Skeletal muscle satellite cell (primary cell): ENCODE data around the gene CYP1A1.
A peak's percentile ranks its signal among the peaks of the same experiment; 100 is the strongest.
"Not testable (repeated sequence)": the region's sequence is repeated elsewhere in the genome, so short reads cannot be mapped to it uniquely, and the experiment has no call there.

Experiments used
- H3K27me3 ChIP-seq: 2 replicates; pipeline ENCODE4 v1.7.0; 2013; ENCODE audit warnings: low read length; ENCODE audit not compliant: control insufficient read depth, insufficient read depth
- H3K36me3 ChIP-seq: 2 replicates; pipeline ENCODE4 v1.7.0; 2013; ENCODE audit warnings: mild to moderate bottlenecking, control low read depth, low read length; ENCODE audit not compliant: insufficient read depth
- H3K4me1 ChIP-seq: 2 replicates; pipeline ENCODE4 v1.7.0; 2013; ENCODE audit warnings: low read length; ENCODE audit not compliant: control insufficient read depth, insufficient read depth
- H3K4me2 ChIP-seq: 2 replicates; pipeline ENCODE4 v1.7.0; 2013; ENCODE audit warnings: mild to moderate bottlenecking, low read length
- H3K4me3 ChIP-seq: 2 replicates; pipeline ENCODE4 v1.7.0; 2013; ENCODE audit warnings: low read length
- H3K9ac ChIP-seq: 2 replicates; pipeline ENCODE4 v1.7.0; 2013; ENCODE audit warnings: mild to moderate bottlenecking, low read depth, low read length, moderate library complexity
- H3K9me3 ChIP-seq: replicated peaks from 2 replicates; pipeline ENCODE4 v1.7.0; 2013; ENCODE audit warnings: mild to moderate bottlenecking, control low read depth, low read length

CYP1A1 gene

GRCh38 chr15:74732846-74733245 lies 7.5 kb upstream of the CYP1A1 start:
- H3K4me3 ChIP-seq: no peak overlapping the region
- no peaks in the 10 kb centered on the region for H3K4me1 ChIP-seq
- H3K4me2 ChIP-seq: no peak overlapping the region
- no peaks in the 10 kb centered on the region for H3K36me3 ChIP-seq
- H3K9me3 ChIP-seq: no peaks in the 10 kb centered on the region
- no peak overlapping the region for H3K9ac ChIP-seq
- H3K27me3 ChIP-seq: peaks cover 75% of the 10 kb centered on the region

GRCh38 chr15:74730619-74731316 lies 5.4 kb upstream of the CYP1A1 start:
- peaks cover 11% of the 10 kb centered on the region for H3K4me1 ChIP-seq
- no peak overlapping the region for H3K4me3 ChIP-seq
- H3K27me3 ChIP-seq: peaks cover 79% of the 10 kb centered on the region
- no peaks in the 10 kb centered on the region for H3K36me3 ChIP-seq
- H3K9me3 ChIP-seq: no peaks in the 10 kb centered on the region
- no peak overlapping the region for H3K4me2 ChIP-seq
- no peak overlapping the region for H3K9ac ChIP-seq

GRCh38 chr15:74729372-74729771 lies 4.0 kb upstream of the CYP1A1 start:
- Histone ChIP-seq H3K27me3 (peaks cover 78% of the 10 kb centered on the region), H3K4me1 (peaks cover 12% of the 10 kb centered on the region)
- H3K4me3 ChIP-seq, H3K9ac ChIP-seq, H3K9me3 ChIP-seq, H3K36me3 ChIP-seq, H3K4me2 ChIP-seq: not testable (repeated sequence)

GRCh38 chr15:74728699-74729098 lies 3.4 kb upstream of the CYP1A1 start:
- not testable (repeated sequence) for H3K36me3 ChIP-seq, H3K4me3 ChIP-seq, H3K9ac ChIP-seq, H3K9me3 ChIP-seq, H3K4me2 ChIP-seq
- H3K4me1 ChIP-seq: peaks cover 12% of the 10 kb centered on the region
- peaks cover 80% of the 10 kb centered on the region for H3K27me3 ChIP-seq

GRCh38 chr15:74727727-74728126 lies 2.4 kb upstream of the CYP1A1 start:
- Histone ChIP-seq H3K9me3 (no peaks in the 10 kb centered on the region), H3K4me1 (peaks cover 12% of the 10 kb centered on the region), H3K4me3 (no peak overlapping the region), H3K36me3 (no peaks in the 10 kb centered on the region), H3K27me3 (peaks cover 81% of the 10 kb centered on the region), H3K4me2 (no peak overlapping the region), H3K9ac (no peak overlapping the region)

- H3K27me3 ChIP-seq: peaks cover 82% of the 10 kb centered on the region
- peak overlapping the region; percentile 64 for H3K4me3 ChIP-seq
- H3K4me2 ChIP-seq: peak overlapping the region; percentile 86
- peaks cover 12% of the 10 kb centered on the region for H3K4me1 ChIP-seq
- no peaks in the 10 kb centered on the region for H3K36me3 ChIP-seq
- H3K9ac ChIP-seq: no peak overlapping the region
- no peaks in the 10 kb centered on the region for H3K9me3 ChIP-seq
Observed at GRCh38 chr15:74726774-74727164, 1.4 kb upstream of the CYP1A1 start.

- Histone ChIP-seq H3K9me3 (no peaks in the 10 kb centered on the region), H3K27me3 (peaks cover 81% of the 10 kb centered on the region), H3K4me3 (peak overlapping the region; percentile 64), H3K36me3 (no peaks in the 10 kb centered on the region), H3K9ac (peak overlapping the region; percentile 21), H3K4me2 (peak overlapping the region; percentile 86), H3K4me1 (peaks cover 12% of the 10 kb centered on the region)
Observed at GRCh38 chr15:74725845-74726773, 781 bp upstream of the CYP1A1 start.

- H3K4me2 ChIP-seq: no peak overlapping the region
Observed at GRCh38 chr15:74724570-74725224, 631 bp downstream of the CYP1A1 start.

GRCh38 chr15:74723754-74724334 lies 1.5 kb downstream of the CYP1A1 start:
- H3K27me3 ChIP-seq: peaks cover 86% of the 10 kb centered on the region
- H3K9me3 ChIP-seq: no peaks in the 10 kb centered on the region
- no peak overlapping the region for H3K4me3 ChIP-seq
- H3K4me1 ChIP-seq: peaks cover 12% of the 10 kb centered on the region
- no peaks in the 10 kb centered on the region for H3K36me3 ChIP-seq
- no peak overlapping the region for H3K4me2 ChIP-seq
- H3K9ac ChIP-seq: no peak overlapping the region

More at GRCh38 chr15:74724570-74725224, 631 bp downstream of the CYP1A1 start:
- Histone ChIP-seq H3K9me3 (no peaks in the 10 kb centered on the region), H3K9ac (no peak overlapping the region), H3K4me1 (peaks cover 12% of the 10 kb centered on the region), H3K27me3 (peaks cover 81% of the 10 kb centered on the region), H3K36me3 (no peaks in the 10 kb centered on the region), H3K4me3 (no peak overlapping the region)

GRCh38 chr15:74723187-74723586 lies 2.1 kb downstream of the CYP1A1 start:
- Histone ChIP-seq H3K4me2 (no peak overlapping the region), H3K9me3 (no peaks in the 10 kb centered on the region), H3K27me3 (peaks cover 88% of the 10 kb centered on the region), H3K4me1 (peaks cover 12% of the 10 kb centered on the region), H3K4me3 (no peak overlapping the region), H3K36me3 (no peaks in the 10 kb centered on the region), H3K9ac (no peak overlapping the region)

- Histone ChIP-seq H3K27me3 (peaks cover 88% of the 10 kb centered on the region), H3K4me3 (no peak overlapping the region), H3K9ac (no peak overlapping the region)
Observed at GRCh38 chr15:74722591-74722990, 2.7 kb downstream of the CYP1A1 start.

More at GRCh38 chr15:74722591-74722990, 2.7 kb downstream of the CYP1A1 start:
- H3K4me1 ChIP-seq: peaks cover 12% of the 10 kb centered on the region
- no peaks in the 10 kb centered on the region for H3K36me3 ChIP-seq
- no peak overlapping the region for H3K4me2 ChIP-seq
- H3K9me3 ChIP-seq: no peaks in the 10 kb centered on the region
